OCI-M2 (cell line): Measurements from ENCODE around the gene GABRR1.
"Not testable (repeated sequence)": the region's sequence is repeated elsewhere in the genome, so short reads cannot be mapped to it uniquely, and the experiment has no call there.

Source experiments
- DNase-seq: peaks from one replicate; lab custom pipeline; 2025; ENCODE audit not compliant: unreplicated experiment; lab: John Stamatoyannopoulos, UW

GABRR1 gene

DNA sequence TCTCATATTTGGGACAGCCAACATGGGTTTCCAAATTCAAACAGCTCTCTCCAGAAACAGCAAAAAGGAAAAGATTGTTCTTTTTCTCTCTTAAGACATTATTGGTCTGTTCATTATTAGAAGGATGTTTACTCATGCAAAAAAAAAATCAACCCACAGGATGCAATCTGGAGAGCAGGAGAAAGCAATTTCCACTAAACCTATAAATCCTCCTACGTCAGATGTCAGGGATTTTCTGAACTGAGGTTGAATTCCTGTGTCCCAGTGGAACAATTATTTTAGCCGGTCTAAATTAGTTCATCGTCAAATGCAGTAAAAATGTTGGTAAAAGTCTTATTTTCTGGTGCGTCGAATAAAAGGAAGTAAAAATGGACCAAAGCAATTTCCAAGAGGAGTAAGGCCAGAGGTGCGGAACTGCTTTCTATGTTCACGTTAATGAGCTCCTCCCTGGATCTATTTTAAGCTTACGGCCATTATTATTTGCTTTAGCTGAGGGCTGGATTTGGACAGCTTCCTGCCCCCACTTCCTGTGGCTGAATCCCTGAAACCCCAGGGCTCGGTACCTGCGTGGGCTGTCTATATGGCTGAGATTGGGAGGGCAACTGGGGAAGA, at the start of gene GABRR1:
GABRR1 (minus strand) TSS at position 60 of the 612 bp plus-strand sequence; CDS start at position 24, 36 bp downstream.
- no peak for DNase-seq

DNA sequence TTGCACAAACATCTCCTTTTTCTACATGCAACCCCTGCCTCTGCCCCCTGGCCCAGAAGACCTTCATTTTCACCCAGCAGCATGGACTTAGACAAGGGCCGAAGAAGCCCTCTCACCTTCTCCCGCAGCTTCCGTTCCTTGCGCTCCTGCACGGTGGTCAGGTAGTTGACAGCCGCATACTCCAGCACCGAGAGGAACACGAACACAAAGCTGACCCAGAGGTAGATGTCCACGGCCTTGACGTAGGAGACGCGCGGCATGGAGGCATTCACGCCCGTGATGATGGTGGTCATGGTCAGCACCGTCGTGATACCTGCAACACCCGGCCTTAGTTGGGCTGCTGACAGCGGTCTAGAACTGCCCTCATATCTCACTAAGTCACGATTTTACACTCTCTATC, 47.1 kb upstream of the GABRR1 start:
- no peak for DNase-seq

DNA sequence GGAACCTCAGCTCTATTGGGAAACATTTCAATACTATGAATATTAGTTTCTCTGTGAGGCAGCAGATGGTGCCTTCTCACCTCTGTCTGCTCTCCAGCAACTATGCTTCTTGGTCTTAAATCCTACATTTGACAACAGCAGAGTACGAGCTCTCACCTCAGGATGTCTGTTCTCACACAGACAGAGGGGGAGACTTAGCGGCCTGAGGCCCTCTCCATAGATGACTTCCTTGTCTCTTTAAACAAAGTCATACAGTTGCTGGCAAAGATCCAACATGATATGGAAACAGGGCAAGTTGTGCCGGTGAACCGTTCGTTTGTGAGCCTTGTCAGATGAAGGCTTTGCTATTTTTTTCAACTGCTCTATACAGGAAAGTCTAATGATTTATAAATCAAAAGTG, 43.7 kb upstream of the GABRR1 start:
- DNase-seq = no peak

- DNase-seq = peak; percentile 32
Measured at GRCh38 chr6:89260310-89260709, 43.2 kb upstream of the GABRR1 start.

GRCh38 chr6:89258912-89259311, 41.8 kb upstream of the GABRR1 start:
- no peak for DNase-seq

DNA sequence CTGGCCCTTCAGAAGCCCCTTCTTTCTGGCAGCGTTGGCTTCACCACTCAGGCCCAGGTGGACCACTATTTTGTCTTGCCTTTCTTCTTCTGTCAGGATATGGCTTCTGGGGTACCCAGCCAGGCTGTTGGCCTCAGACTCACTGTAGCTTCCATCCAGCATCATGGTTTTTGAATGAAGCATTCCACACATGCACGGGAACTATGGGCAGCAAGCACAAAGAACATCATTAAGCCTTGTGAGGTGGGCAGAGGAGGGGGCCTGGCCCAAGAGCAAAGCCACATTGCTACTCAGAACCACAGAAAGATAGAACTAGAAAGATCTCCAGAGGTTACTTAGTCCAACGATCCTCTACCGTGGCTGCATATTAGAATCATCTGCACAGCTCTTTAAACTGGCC, 40.6 kb upstream of the GABRR1 start:
- no peak for DNase-seq

- no peak for DNase-seq
Measured at GRCh38 chr6:89257346-89257745, 40.2 kb upstream of the GABRR1 start.

- DNase-seq = no peak
Measured at GRCh38 chr6:89255417-89255816, 38.3 kb upstream of the GABRR1 start.

GRCh38 chr6:89254569-89254968, 37.4 kb upstream of the GABRR1 start:
- DNase-seq = no peak

- DNase-seq = no peak
Measured at GRCh38 chr6:89252907-89253306, 35.7 kb upstream of the GABRR1 start.

GRCh38 chr6:89251976-89252375, 34.8 kb upstream of the GABRR1 start:
- no peak for DNase-seq

DNA sequence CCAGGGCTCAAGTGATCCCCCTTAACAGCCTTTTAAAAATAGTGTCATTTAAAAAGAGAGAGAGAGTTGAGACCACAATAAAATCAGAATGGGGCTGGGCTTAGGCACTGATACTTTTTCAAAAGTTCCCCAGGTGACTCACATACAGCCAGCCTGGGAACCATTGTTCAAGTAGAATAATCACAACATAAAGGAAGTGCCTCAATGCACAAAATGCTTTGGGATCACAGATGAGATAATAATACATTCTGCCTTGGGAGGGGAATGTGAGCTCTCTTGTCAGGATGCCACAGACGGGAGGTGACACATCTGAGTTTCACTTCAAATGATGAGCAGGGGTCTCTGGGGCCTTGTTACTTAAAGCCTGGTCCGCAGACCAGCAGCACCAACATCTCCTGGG, 34.0 kb upstream of the GABRR1 start:
- DNase-seq = no peak

GRCh38 chr6:89250239-89250638, 33.1 kb upstream of the GABRR1 start:
- no peak for DNase-seq

DNA sequence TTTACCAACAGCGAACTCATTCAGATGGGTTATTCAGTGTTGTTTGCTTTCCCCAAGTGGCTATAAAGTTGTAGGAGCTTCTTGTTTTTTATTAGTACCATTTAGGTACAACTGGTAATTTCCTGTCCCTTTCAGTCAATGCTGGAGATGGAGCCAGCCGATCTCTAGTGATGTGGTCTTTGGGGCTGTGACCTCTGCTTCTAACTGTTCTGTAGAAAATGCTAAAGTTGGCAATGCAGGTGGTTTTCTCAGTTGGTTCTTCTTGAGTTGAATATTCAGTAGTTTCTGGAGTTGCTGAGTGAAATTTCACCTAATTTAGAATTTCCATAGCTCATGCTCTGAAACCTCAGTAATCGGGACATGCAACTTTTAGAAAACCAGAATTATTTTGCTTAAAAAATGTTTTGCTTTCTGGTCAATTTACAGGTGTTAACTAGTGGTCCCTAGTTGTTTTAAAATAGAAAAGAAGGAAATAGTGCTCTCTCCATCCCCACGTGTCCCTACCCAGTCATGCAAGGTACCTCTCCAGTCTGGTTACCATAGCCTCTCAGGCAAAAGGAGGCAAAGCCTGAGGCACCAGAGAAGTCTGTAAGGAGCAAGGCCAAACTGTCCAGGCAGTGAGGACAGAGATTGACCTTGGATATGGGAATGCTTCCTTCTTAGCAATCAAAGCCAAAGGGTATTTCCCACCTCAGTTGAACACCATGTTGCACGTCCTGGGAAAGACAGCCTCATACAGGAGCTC, 27.3 kb upstream of the GABRR1 start:
- no peak for DNase-seq

DNA sequence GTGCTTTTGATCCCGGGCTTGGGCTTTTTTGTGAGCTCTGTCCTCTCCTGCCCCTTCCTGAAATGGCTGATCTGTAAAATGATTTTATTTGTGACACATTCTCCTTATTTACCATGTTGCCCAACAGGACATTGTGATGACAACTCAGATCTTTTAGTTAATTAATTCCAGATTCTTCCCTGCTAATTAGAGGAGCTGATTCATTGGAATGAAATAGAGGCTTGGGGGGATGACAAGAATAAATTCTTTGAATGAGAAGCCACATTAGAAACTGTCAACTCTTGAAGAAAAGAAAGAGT, 26.1 kb upstream of the GABRR1 start:
- no peak for DNase-seq

DNA sequence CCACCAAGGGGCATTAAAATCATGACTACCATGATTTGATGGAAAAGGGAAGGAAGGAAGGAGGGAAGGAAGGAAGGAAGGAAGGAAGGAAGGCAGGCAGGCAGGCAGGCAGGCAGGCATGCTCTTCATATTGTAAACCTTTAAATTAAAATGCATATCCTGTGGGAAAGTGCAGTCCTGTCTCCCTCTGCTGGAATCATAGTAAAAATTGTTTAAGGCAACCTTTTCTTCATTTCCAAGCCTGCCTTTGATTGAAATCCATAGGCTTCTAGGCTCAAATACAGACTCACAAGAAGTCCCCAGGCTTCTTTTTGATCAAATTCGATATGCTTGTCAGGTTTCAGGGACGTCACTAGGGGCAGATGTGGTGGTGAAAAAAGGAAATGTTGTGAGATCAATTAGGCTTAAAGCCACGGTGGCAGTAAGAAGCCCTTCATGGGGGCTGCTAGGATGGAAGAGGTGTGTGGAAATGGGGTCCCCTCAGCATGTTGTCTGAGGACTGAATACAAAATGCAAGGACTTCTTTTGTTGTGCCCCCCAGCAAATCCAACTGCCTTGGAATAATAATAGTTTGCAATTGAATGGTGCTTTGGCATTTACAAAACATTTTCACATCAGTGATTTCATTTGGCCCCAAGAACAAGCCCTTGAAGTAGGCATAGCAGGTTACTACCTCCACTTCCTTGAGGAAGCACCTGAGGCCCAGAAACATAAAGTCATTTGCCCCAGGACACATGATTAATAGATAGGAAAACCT, 25.6 kb upstream of the GABRR1 start:
- no peak for DNase-seq

DNA sequence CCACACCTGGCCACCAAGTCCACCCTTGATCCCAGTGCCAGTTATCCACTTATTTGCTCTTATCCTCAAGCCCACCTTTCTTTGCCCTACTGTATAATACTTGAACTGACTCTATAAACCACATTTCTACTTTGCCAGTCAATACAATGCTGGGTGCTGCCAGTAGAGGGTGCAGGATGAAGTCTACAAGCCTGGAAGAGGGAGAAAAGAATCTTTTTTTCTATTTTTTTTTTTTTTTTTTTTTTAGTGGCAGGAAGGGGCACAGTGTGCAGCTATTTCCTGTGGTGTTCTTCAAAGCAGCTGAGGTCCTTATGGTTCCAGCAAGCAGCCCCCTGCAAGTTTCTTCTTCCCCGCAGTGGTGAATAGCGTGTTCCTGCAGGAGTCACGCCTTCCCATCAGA, 22.2 kb upstream of the GABRR1 start:
- DNase-seq = no peak

DNA sequence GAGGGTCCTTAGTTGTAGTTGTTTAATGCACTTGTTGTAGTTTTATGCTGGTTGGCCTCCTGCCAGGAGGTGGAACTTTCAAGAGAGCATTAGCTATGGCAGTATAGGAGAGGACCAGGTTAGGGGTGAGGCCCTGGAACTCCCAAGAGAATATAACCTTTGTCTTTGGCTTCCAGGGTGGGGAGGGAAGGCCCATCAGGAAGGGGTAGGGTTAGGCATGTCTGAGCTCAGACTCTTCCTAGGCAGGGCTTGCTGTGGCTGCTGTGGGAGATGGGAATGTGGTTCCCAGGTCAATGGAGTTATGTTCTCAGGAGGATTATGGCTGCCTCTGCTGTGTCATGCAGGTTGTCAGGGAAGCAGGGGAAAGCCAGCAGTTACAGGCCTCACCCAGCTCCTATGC, 20.0 kb upstream of the GABRR1 start:
- DNase-seq = no peak

- not testable (repeated sequence) for DNase-seq
Measured at GRCh38 chr6:89233605-89234004, 16.4 kb upstream of the GABRR1 start.

- DNase-seq = no peak
Measured at GRCh38 chr6:89222712-89223039, 5.5 kb upstream of the GABRR1 start.

GRCh38 chr6:89221971-89222711, 5.0 kb upstream of the GABRR1 start:
- no peak for DNase-seq

- no peak for DNase-seq
Measured at GRCh38 chr6:89221129-89221528, 4.0 kb upstream of the GABRR1 start.
